PFSK-1 (cell line): ENCODE data around the gene KREMEN1.

Source experiments
- FOXP2 ChIP-seq: optimal IDR thresholded peaks from 2 replicates; pipeline ENCODE3; 2011; ENCODE audit warnings: borderline replicate concordance, control low read depth, inconsistent platforms; ENCODE audit not compliant: insufficient read depth; ENCODE audit errors: extremely low read length, extremely low read depth
- POLR2AphosphoS5 ChIP-seq: IDR thresholded peaks from 2 replicates; pipeline ENCODE4 v1.6.1; 2012; ENCODE audit warnings: low read depth, mild to moderate bottlenecking, control low read depth, low read length, moderate library complexity
- SIN3A ChIP-seq: IDR thresholded peaks from 2 replicates; pipeline ENCODE4 v1.6.1; 2012; ENCODE audit warnings: mild to moderate bottlenecking, low read length, moderate library complexity, borderline replicate concordance; ENCODE audit not compliant: insufficient read depth
- TAF1 ChIP-seq: IDR thresholded peaks from 2 replicates; pipeline ENCODE4 v1.6.1; 2012; ENCODE audit warnings: low read length, control low read depth, borderline replicate concordance; ENCODE audit not compliant: insufficient read depth
- TF ChIP-seq, protein P1 (sequence below), 2 experiments: IDR thresholded peaks; 2 replicates each; pipeline versions ENCODE4 v1.6.1 to v1.8.0; 2011 to 2012; ENCODE audit warnings: low read depth in 2 of 2, low read length in 2 of 2, control low read depth in 1 of 2, inconsistent platforms in 1 of 2, mild to moderate bottlenecking in 1 of 2, moderate library complexity in 1 of 2; ENCODE audit not compliant: insufficient read depth in 1 of 2

The KREMEN1 gene

DNA sequence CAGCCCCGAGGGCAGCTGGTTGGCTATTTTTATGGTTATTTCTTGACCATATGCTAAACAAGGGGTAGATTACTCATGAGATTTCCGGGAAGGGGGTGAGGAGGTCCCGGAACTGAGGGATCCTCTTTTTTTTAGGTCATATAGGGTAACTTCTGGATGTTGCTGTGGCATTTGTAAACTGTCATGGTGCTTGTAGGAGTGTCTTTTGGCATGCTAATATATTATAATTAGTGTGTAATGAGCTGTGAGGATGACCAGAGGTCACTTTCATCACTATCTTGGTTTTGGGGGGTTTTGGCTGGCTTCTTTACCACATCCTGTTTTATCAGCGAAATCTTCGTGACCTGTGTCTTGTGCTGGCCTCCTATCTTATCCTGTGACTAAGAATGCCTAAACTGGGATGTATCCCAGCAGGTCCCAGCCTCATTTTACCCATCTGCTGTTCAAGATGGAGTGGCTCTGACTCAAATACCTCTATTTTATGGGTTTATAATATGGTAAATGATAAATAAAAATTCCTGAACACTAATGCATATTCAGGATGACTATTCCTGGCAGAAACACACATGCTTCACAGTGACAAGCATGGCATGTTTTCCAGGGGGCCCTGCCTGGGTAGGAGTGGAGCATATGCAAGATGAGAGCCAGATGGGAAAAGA lies 11.2 kb downstream of the KREMEN1 start:
- TF ChIP-seq TAF1 (no peak), FOXP2 (no peak), POLR2AphosphoS5 (no peak), SIN3A (no peak)
- TF ChIP-seq, protein P1, sequence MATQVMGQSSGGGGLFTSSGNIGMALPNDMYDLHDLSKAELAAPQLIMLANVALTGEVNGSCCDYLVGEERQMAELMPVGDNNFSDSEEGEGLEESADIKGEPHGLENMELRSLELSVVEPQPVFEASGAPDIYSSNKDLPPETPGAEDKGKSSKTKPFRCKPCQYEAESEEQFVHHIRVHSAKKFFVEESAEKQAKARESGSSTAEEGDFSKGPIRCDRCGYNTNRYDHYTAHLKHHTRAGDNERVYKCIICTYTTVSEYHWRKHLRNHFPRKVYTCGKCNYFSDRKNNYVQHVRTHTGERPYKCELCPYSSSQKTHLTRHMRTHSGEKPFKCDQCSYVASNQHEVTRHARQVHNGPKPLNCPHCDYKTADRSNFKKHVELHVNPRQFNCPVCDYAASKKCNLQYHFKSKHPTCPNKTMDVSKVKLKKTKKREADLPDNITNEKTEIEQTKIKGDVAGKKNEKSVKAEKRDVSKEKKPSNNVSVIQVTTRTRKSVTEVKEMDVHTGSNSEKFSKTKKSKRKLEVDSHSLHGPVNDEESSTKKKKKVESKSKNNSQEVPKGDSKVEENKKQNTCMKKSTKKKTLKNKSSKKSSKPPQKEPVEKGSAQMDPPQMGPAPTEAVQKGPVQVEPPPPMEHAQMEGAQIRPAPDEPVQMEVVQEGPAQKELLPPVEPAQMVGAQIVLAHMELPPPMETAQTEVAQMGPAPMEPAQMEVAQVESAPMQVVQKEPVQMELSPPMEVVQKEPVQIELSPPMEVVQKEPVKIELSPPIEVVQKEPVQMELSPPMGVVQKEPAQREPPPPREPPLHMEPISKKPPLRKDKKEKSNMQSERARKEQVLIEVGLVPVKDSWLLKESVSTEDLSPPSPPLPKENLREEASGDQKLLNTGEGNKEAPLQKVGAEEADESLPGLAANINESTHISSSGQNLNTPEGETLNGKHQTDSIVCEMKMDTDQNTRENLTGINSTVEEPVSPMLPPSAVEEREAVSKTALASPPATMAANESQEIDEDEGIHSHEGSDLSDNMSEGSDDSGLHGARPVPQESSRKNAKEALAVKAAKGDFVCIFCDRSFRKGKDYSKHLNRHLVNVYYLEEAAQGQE (IDR thresholded peaks at IDR 0.05; ENCODE audit: insufficient read depth in 1 of 2, low read depth in 2 of 2, low read length in 2 of 2), result no peak

DNA sequence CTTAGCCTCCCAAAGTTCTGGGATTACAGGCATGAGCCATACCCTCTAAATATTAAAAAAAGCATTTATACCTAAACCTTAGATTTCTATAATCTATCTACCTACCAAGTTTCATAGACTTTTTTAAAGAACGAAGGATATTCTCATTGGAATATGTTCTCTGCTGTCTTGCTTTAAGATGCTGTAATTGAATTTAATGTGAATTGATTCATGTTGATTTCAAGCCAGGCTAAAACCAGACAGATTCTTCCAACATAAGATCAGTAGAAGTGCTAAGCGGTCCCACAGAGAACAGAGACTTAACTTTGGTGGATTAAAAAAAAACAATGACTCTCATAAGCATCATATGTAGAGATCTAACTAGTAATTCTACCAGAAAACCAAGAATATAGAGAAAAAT lies 14.2 kb downstream of the KREMEN1 start:
- TF ChIP-seq TAF1 (no peak), SIN3A (no peak), FOXP2 (no peak), POLR2AphosphoS5 (no peak)
- TF ChIP-seq, protein P1 (IDR thresholded peaks at IDR 0.05; ENCODE audit: insufficient read depth in 1 of 2, low read depth in 2 of 2, low read length in 2 of 2), result no peak

DNA sequence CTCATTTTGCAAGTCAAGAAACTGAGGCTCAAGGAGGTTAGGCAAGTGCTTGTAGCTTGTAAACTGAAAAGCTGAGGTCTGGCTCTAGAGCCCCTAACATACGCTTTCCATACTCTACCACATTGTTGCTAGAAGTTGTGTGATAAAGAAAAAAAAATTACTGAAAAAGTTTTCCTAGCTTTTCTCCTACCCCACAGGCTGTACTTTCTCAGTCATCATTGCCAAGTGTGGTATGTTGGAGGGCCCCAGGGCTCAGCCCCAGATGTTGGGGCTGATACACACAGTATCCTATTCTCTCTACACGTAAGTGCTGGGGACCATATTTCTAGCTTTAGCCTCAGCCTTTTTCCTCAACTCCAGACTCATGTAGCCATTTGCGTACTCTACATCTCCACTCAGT lies 16.0 kb downstream of the KREMEN1 start:
- TF ChIP-seq, protein P1 (IDR thresholded peaks at IDR 0.05; ENCODE audit: insufficient read depth in 1 of 2, low read depth in 2 of 2, low read length in 2 of 2), result no peak
- TF ChIP-seq TAF1, result no peak
- TF ChIP-seq FOXP2, result no peak
- no peak for TF ChIP-seq POLR2AphosphoS5
- no peak for TF ChIP-seq SIN3A

DNA sequence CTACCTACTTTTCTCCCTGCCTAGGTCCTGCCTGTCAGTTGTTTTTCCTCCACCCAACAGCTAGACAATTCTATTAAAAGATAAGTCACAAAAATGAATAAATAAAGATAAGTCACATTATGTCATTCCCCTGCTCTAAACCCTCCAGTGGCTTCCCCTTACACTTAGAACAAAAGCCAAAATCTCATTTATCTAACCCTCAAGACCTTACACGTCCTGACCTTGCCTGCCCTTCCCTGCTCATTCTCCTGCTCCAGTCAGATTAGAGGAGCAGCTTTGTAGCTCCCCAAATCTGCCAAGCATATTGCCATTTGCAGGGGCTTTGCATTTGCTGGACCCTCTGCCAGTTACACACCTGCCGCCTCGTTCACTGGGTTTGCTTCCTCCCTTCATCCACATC lies 16.7 kb downstream of the KREMEN1 start:
- no peak for TF ChIP-seq TAF1
- TF ChIP-seq POLR2AphosphoS5, result no peak
- TF ChIP-seq, protein P1 (IDR thresholded peaks at IDR 0.05; ENCODE audit: insufficient read depth in 1 of 2, low read depth in 2 of 2, low read length in 2 of 2), result no peak
- TF ChIP-seq FOXP2, result no peak
- no peak for TF ChIP-seq SIN3A
